Measurements from ENCODE around the gene GORASP1. TPM values are rescaled to one million over a fixed set of nuclear protein-coding genes. Genes with fewer than 3 reads are reported as not detected.

GORASP1 gene
- total RNA-seq, 1 experiment from 2014 or later = 39.4 TPM

DNA sequence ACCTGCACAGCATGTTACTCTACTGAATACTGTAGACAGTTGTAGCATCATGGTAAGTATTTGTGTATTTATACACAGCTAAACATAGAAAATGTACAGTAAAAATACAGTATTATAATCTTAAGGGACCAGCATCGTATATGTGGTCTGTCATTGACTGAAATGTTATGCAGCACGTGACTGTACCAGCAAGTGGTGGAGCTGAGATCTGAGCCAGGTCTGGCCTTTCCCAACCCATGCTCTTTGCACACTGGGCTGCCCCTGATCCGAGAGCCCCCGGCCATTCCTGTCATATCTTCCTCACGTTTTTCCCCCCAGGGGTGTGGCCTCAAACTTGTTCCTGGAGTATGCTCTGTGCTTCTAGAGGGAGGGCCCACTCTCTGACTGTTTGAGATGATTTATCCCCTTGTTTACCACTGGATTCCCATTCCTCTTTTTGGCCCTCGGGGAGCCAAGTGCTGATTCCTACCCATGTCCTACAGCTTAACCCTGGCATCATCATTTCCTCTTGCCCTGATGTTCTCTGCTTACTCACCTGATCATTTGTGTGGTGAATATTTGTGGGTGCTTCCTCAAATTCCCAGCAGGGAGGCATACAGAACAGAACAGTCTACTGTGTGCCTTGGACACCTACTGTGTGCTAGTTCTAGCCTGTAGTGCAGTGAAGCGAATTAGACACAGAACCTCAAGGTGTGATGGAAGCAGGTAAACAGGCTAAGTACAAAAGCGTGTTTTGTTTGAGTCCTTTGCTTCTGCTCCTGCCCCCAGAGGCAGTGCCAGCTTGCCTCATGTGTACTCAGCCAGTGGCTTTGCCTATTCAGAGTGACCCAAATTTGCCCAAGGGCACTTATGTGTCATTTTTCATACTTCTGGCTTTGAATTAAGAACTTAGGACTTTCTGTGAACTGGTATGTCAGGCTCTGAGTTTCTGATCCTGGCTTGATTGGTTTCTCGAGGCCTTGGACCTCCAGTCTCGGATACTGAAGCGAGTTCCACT is 25.0 kb upstream of the GORASP1 start:
- Histone ChIP-seq H3K4me1 (ENCODE audit: control insufficient read depth, insufficient read depth, low read length) (no peaks in the 10 kb centered on the region), H3K27ac (ENCODE audit: low read length) (no peak overlapping the region), H3K36me3 (ENCODE audit: control insufficient read depth, insufficient read depth, low read length) (no peaks in the 10 kb centered on the region), H3K4me3 (ENCODE audit: low read depth in 2 of 2, low read length in 2 of 2) (no peak overlapping the region), H3K27me3 (ENCODE audit: control insufficient read depth, insufficient read depth, low read length) (no peaks in the 10 kb centered on the region), H3K9me3 (ENCODE audit: control insufficient read depth, insufficient read depth, low read depth, low read length) (no peaks in the 10 kb centered on the region)
- DNase-seq (ENCODE audit: low read depth, low spot score) = no peak
- in situ Hi-C loops (cut with HindIII; ENCODE audit: low pct_unique_long_range_greater_than_20kb, low sequenced_read_pairs) = no loop called here
- POLR2A ChIA-PET = no interaction called here
- intact Hi-C loops (cut with micrococcal nuclease; ENCODE audit: unreplicated experiment) = no loop called here
- no peak for TF ChIP-seq TCF7L2 (IDR thresholded peaks at IDR 0.05; ENCODE audit: low read depth, low read length)
- TF ChIP-seq, protein P1, sequence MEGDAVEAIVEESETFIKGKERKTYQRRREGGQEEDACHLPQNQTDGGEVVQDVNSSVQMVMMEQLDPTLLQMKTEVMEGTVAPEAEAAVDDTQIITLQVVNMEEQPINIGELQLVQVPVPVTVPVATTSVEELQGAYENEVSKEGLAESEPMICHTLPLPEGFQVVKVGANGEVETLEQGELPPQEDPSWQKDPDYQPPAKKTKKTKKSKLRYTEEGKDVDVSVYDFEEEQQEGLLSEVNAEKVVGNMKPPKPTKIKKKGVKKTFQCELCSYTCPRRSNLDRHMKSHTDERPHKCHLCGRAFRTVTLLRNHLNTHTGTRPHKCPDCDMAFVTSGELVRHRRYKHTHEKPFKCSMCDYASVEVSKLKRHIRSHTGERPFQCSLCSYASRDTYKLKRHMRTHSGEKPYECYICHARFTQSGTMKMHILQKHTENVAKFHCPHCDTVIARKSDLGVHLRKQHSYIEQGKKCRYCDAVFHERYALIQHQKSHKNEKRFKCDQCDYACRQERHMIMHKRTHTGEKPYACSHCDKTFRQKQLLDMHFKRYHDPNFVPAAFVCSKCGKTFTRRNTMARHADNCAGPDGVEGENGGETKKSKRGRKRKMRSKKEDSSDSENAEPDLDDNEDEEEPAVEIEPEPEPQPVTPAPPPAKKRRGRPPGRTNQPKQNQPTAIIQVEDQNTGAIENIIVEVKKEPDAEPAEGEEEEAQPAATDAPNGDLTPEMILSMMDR (IDR thresholded peaks at IDR 0.05) = no peak
- TF ChIP-seq SIN3A (IDR thresholded peaks at IDR 0.05; ENCODE audit: borderline replicate concordance, insufficient read depth, low read depth, low read length) = no peak
- no peak for TF ChIP-seq POLR2AphosphoS5 (IDR thresholded peaks at IDR 0.05; ENCODE audit: low read depth, low read length)
- TF ChIP-seq, protein P2, sequence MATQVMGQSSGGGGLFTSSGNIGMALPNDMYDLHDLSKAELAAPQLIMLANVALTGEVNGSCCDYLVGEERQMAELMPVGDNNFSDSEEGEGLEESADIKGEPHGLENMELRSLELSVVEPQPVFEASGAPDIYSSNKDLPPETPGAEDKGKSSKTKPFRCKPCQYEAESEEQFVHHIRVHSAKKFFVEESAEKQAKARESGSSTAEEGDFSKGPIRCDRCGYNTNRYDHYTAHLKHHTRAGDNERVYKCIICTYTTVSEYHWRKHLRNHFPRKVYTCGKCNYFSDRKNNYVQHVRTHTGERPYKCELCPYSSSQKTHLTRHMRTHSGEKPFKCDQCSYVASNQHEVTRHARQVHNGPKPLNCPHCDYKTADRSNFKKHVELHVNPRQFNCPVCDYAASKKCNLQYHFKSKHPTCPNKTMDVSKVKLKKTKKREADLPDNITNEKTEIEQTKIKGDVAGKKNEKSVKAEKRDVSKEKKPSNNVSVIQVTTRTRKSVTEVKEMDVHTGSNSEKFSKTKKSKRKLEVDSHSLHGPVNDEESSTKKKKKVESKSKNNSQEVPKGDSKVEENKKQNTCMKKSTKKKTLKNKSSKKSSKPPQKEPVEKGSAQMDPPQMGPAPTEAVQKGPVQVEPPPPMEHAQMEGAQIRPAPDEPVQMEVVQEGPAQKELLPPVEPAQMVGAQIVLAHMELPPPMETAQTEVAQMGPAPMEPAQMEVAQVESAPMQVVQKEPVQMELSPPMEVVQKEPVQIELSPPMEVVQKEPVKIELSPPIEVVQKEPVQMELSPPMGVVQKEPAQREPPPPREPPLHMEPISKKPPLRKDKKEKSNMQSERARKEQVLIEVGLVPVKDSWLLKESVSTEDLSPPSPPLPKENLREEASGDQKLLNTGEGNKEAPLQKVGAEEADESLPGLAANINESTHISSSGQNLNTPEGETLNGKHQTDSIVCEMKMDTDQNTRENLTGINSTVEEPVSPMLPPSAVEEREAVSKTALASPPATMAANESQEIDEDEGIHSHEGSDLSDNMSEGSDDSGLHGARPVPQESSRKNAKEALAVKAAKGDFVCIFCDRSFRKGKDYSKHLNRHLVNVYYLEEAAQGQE (IDR thresholded peaks at IDR 0.05; ENCODE audit: insufficient read depth in 1 of 2, low read depth in 2 of 2, low read length in 1 of 2) = no peak
- BruUV-seq (replicated peaks) = no TSS peak
- no peak for ATAC-seq
- CTCF ChIA-PET = interaction anchor here (0.6 kb wide), 1 partner anchor 61 kb away, joined by 5 read pairs; no protein-coding TSS in a partner anchor

DNA sequence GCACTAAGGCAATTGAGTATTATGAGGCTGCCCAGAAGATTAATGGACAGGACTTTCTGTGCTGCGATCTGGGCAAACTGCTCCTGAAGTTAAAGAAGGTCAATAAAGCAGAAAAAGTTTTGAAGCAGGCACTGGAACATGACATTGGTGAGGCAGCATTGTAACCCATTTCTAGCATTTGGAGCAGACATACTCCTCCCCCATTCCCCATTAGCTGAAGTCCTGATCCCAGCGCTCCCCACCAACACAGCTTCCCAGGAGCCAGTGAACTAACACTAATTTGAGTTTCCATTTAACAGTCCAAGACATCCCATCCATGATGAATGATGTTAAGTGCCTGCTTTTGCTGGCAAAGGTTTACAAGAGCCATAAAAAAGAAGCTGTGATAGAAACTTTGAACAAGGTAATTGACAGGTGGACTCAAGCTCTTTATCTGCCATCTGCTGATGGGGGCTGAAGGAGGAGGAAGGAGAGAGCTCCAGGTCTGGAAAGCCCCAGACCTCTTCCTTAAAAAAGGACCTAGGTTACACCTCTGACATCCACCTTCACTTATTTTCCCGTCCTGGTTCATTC is 23.4 kb upstream of the GORASP1 start:
- TF ChIP-seq SIN3A (IDR thresholded peaks at IDR 0.05; ENCODE audit: borderline replicate concordance, insufficient read depth, low read depth, low read length) (no peak), TCF7L2 (IDR thresholded peaks at IDR 0.05; ENCODE audit: low read depth, low read length) (no peak), POLR2AphosphoS5 (IDR thresholded peaks at IDR 0.05; ENCODE audit: low read depth, low read length) (no peak)
- TF ChIP-seq, protein P1 (IDR thresholded peaks at IDR 0.05) = no peak
- TF ChIP-seq, protein P2 (IDR thresholded peaks at IDR 0.05; ENCODE audit: insufficient read depth in 1 of 2, low read depth in 2 of 2, low read length in 1 of 2) = no peak
- Histone ChIP-seq H3K36me3 (ENCODE audit: control insufficient read depth, insufficient read depth, low read length) (no peaks in the 10 kb centered on the region), H3K27me3 (ENCODE audit: control insufficient read depth, insufficient read depth, low read length) (no peaks in the 10 kb centered on the region), H3K4me3 (ENCODE audit: low read depth in 2 of 2, low read length in 2 of 2) (no peak overlapping the region), H3K9me3 (ENCODE audit: control insufficient read depth, insufficient read depth, low read depth, low read length) (no peaks in the 10 kb centered on the region), H3K27ac (ENCODE audit: low read length) (no peak overlapping the region), H3K4me1 (ENCODE audit: control insufficient read depth, insufficient read depth, low read length) (peaks cover 3% of the 10 kb centered on the region; the same call in 1 of the 2 replicates)
- DNase-seq (ENCODE audit: low read depth, low spot score) (no peak), ATAC-seq (no peak)
- intact Hi-C loops (cut with micrococcal nuclease; ENCODE audit: unreplicated experiment) (no loop called here), in situ Hi-C loops (cut with HindIII; ENCODE audit: low pct_unique_long_range_greater_than_20kb, low sequenced_read_pairs) (no loop called here)
- no TSS peak for BruUV-seq (replicated peaks)
- CTCF ChIA-PET = no interaction called here
- POLR2A ChIA-PET = no interaction called here
